ENCODE data around the gene MCM9.

GRCh38 chr6:118893807-118894424 lies 41.0 kb downstream of the MCM9 start, which contains the start of gene ASF1A:
- TF ChIP-seq, protein P1, sequence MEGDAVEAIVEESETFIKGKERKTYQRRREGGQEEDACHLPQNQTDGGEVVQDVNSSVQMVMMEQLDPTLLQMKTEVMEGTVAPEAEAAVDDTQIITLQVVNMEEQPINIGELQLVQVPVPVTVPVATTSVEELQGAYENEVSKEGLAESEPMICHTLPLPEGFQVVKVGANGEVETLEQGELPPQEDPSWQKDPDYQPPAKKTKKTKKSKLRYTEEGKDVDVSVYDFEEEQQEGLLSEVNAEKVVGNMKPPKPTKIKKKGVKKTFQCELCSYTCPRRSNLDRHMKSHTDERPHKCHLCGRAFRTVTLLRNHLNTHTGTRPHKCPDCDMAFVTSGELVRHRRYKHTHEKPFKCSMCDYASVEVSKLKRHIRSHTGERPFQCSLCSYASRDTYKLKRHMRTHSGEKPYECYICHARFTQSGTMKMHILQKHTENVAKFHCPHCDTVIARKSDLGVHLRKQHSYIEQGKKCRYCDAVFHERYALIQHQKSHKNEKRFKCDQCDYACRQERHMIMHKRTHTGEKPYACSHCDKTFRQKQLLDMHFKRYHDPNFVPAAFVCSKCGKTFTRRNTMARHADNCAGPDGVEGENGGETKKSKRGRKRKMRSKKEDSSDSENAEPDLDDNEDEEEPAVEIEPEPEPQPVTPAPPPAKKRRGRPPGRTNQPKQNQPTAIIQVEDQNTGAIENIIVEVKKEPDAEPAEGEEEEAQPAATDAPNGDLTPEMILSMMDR (IDR thresholded peaks at IDR 0.05), result peak; percentile 34 to 81 (median 56)
- peak; percentile 48 to 76 for TF ChIP-seq POLR2A (IDR thresholded peaks at IDR 0.05)

All from heart left ventricle (tissue), 13 donors.